ENCODE data around the gene PTCH1.

DNA sequence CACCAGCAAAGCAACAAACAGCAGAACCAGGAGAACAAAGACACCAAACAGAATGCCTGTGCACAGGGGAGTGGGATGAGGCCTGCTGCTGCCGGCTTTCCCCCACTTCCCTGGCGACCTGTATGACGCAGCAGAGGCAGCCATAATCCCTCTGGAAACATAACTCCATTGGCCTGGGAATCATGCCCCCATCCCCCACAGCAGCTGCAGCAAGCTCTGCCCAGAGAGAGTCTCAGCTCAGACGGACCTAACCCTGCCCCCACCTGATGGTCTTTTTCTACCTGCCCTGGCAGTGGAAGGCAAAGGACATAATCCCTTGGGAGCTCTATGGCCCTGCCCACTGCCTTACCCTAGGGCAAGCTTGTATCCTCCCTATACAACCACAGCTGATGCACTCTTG lies 117.5 kb downstream of the PTCH1 start:
- TF ChIP-seq POLR2AphosphoS5 (IDR thresholded peaks at IDR 0.05; ENCODE audit: borderline replicate concordance, low read depth, low read length) (no peak), FOXP2 (optimal IDR thresholded peaks at IDR 0.05; ENCODE audit: control extremely low read depth, extremely low read length, insufficient read depth) (no peak), EZH2 (IDR thresholded peaks at IDR 0.05) (no peak)
